ENCODE data around the gene CAVIN2. TPM values are rescaled to one million over a fixed set of nuclear protein-coding genes. Genes with fewer than 3 reads are reported as not detected.
A peak's percentile ranks its signal among the peaks of the same experiment; 100 is the strongest.

The CAVIN2 gene
- total and polyA plus RNA-seq, 10 donors, result 19.2 to 205 (median 142) TPM

DNA sequence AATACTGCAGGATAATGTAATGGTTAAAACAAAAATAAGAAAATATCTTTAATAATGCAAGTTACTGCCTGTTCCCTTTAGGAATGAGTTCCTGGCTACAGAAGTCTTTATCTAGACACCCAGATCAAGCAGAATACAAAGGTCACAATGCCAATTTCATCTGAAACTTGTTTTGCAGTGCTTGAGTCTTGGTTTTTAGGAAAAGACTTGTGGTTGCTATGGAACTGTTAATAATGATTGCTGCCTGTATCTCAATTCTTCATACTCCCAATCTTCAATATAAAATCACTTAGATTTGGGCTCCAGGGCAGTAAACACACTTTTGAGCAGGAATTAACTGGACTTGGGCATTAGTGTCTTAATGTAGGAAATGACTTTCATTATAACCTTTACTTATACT, 14.2 kb downstream of the CAVIN2 start:
- intact Hi-C loops (cut with DNase I; ENCODE audit: low total_unique reads), result no loop called here
- Histone ChIP-seq H3K4me3 (no peak overlapping the region), H3K27ac (peak overlapping the region in 1 of 8 donors; percentile 0), H3K36me3 (peaks cover 0 to 13% (median 3%) of the 10 kb centered on the region in 6 donors), H3K4me1 (peaks cover 6 to 30% (median 15%) of the 10 kb centered on the region in 6 donors), H3K27me3 (replicated peaks in 1 of 7) (no peaks in the 10 kb centered on the region), H3K9me3 (no peaks in the 10 kb centered on the region)
- TF ChIP-seq, protein P1, sequence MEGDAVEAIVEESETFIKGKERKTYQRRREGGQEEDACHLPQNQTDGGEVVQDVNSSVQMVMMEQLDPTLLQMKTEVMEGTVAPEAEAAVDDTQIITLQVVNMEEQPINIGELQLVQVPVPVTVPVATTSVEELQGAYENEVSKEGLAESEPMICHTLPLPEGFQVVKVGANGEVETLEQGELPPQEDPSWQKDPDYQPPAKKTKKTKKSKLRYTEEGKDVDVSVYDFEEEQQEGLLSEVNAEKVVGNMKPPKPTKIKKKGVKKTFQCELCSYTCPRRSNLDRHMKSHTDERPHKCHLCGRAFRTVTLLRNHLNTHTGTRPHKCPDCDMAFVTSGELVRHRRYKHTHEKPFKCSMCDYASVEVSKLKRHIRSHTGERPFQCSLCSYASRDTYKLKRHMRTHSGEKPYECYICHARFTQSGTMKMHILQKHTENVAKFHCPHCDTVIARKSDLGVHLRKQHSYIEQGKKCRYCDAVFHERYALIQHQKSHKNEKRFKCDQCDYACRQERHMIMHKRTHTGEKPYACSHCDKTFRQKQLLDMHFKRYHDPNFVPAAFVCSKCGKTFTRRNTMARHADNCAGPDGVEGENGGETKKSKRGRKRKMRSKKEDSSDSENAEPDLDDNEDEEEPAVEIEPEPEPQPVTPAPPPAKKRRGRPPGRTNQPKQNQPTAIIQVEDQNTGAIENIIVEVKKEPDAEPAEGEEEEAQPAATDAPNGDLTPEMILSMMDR (IDR thresholded peaks at IDR 0.05 in 8 of 11, conservative IDR thresholded peaks at IDR 0.05 in 3 of 11), result no peak
- TF ChIP-seq POLR2AphosphoS5 (IDR thresholded peaks at IDR 0.05) (no peak), POLR2A (IDR thresholded peaks at IDR 0.05) (no peak)
- no peak for DNase-seq

DNA sequence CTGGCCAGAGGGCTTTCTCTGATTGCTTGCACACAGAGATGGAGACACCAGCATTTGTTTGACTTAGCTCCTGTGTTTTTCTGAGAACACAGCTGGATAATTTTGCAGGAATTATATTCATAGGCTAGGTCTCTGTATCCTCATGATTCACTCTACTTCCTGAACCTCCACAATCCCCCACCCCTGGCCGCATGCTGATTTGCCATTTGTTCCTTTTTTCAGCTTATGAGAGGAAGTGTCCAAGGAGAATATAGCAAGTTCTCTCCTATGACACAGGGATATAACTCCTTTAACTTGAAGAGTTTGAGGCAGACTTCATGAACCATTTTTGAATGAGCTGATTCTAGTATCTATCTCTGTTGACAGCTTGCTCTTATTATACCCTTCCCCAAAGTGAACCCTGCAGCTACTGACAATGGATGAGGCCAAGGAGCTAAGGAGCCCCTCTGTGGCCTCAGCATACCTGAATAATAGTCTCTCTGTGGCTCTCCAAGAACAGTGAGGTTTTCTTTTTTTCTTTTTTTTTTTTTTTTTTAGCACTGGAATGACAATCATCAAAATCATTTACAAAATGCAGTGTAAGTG, 15.4 kb downstream of the CAVIN2 start:
- H3K4me3 ChIP-seq, result no peak overlapping the region
- peaks cover 6 to 24% (median 12%) of the 10 kb centered on the region in 6 donors for H3K4me1 ChIP-seq
- no peaks in the 10 kb centered on the region for H3K9me3 ChIP-seq
- intact Hi-C loops (cut with DNase I; ENCODE audit: low total_unique reads), result no loop called here
- TF ChIP-seq, protein P1 (IDR thresholded peaks at IDR 0.05 in 8 of 11, conservative IDR thresholded peaks at IDR 0.05 in 3 of 11), result no peak
- TF ChIP-seq POLR2AphosphoS5 (IDR thresholded peaks at IDR 0.05) (no peak), POLR2A (IDR thresholded peaks at IDR 0.05) (no peak)
- H3K27me3 ChIP-seq (replicated peaks in 1 of 7), result no peaks in the 10 kb centered on the region
- no peak for DNase-seq
- H3K27ac ChIP-seq, result peak overlapping the region in 4 of 8 donors; percentile 7 to 26 (median 18)
- 21 to 54% (median 46%) methylated on average over 1 of the region's 1 CpG for WGBS, 5 donors
- peaks cover 0 to 13% (median 3%) of the 10 kb centered on the region in 6 donors for H3K36me3 ChIP-seq

DNA sequence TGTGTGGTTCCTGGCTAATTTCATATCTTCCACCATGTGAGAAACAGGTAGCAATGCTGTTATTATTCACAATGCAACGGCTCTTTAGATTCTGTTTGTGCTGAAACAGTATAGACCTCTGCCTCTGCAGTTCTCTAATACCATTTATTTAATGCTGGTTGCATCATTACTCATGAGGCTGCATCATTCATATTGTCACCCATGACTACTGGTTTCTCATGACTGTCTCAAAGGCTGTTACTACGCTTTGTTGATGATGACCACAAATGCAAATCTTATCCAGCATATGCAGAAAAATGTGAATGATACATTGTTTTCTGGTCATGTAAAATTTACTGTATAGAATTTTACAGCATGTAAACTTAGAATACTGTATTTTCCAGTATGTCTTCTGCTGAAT, 22.5 kb downstream of the CAVIN2 start:
- no peak overlapping the region for H3K4me3 ChIP-seq
- intact Hi-C loops (cut with DNase I; ENCODE audit: low total_unique reads), result no loop called here
- no peaks in the 10 kb centered on the region for H3K9me3 ChIP-seq
- H3K36me3 ChIP-seq, result no peaks in the 10 kb centered on the region
- H3K27me3 ChIP-seq (replicated peaks in 1 of 7), result no peaks in the 10 kb centered on the region
- WGBS, 5 donors, result 85 to 92% (median 88%) methylated on average over 2 of the region's 2 CpGs
- H3K27ac ChIP-seq, result no peak overlapping the region
- TF ChIP-seq POLR2AphosphoS5 (IDR thresholded peaks at IDR 0.05) (no peak), POLR2A (IDR thresholded peaks at IDR 0.05) (no peak)
- TF ChIP-seq, protein P1 (IDR thresholded peaks at IDR 0.05 in 8 of 11, conservative IDR thresholded peaks at IDR 0.05 in 3 of 11), result no peak
- no peak for DNase-seq
- peaks cover 0 to 2% (median 0%) of the 10 kb centered on the region in 6 donors for H3K4me1 ChIP-seq

DNA sequence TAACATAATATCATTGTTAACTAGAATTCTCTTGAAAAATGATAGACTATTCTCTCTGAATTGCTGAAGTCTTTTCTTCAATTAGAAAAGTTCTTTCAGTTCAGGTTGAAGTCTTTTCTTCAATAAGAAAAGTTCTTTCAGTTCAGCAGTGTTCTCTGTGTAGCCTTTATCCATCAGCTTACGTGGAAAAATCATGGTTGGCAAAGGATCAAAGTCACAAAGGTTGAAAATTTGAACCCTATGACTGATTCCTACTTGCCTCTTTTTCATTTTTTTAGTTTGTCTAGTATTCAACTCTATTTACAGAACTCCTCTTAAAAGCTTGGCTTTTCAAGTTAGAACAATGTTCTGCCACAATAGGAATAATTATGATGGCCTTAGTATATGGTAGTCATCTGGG, 25.8 kb downstream of the CAVIN2 start:
- no peak for DNase-seq
- TF ChIP-seq, protein P1 (IDR thresholded peaks at IDR 0.05 in 8 of 11, conservative IDR thresholded peaks at IDR 0.05 in 3 of 11), result no peak
- no peak for TF ChIP-seq POLR2A (IDR thresholded peaks at IDR 0.05)
- no peak for TF ChIP-seq POLR2AphosphoS5 (IDR thresholded peaks at IDR 0.05)
- Histone ChIP-seq H3K27ac (peak overlapping the region in 5 of 8 donors; percentile 30 to 64 (median 38)), H3K9me3 (no peaks in the 10 kb centered on the region), H3K27me3 (replicated peaks in 1 of 7) (no peaks in the 10 kb centered on the region), H3K4me1 (peaks cover 0 to 17% (median 0%) of the 10 kb centered on the region in 6 donors), H3K36me3 (no peaks in the 10 kb centered on the region), H3K4me3 (no peak overlapping the region)
- intact Hi-C loops (cut with DNase I; ENCODE audit: low total_unique reads), result no loop called here
- 59 to 76% (median 65%) methylated on average over 1 of the region's 1 CpG for WGBS, 5 donors

Data from spleen (tissue), 11 donors.